GM18907 (cell line): Measurements from ENCODE around the gene DSCAM.

Experiments used
- ATAC-seq: cut with Tn5 transposase; IDR thresholded peaks from one replicate; pipeline ENCODE4 v1.9.1; 2021; ENCODE audit warnings: mild to moderate bottlenecking, moderate library complexity; ENCODE audit not compliant: unreplicated experiment

The DSCAM gene

GRCh38 chr21:40668555-40669275, 178.2 kb downstream of the DSCAM start:
- no peak for ATAC-seq

GRCh38 chr21:40667967-40668366, 179.0 kb downstream of the DSCAM start:
- ATAC-seq, result no peak

GRCh38 chr21:40662889-40663288, 184.1 kb downstream of the DSCAM start:
- no peak for ATAC-seq

GRCh38 chr21:40660461-40660860, 186.5 kb downstream of the DSCAM start:
- ATAC-seq, result no peak

- no peak for ATAC-seq
Measured at GRCh38 chr21:40658311-40658710, 188.6 kb downstream of the DSCAM start.

GRCh38 chr21:40652436-40652835, 194.5 kb downstream of the DSCAM start:
- ATAC-seq, result no peak

GRCh38 chr21:40647706-40648105, 199.3 kb downstream of the DSCAM start:
- ATAC-seq, result no peak

- ATAC-seq, result no peak
Measured at GRCh38 chr21:40646651-40647050, 200.3 kb downstream of the DSCAM start.

- ATAC-seq, result no peak
Measured at GRCh38 chr21:40641042-40641441, 205.9 kb downstream of the DSCAM start.

GRCh38 chr21:40640266-40640789, 206.6 kb downstream of the DSCAM start:
- ATAC-seq, result no peak

GRCh38 chr21:40639616-40640194, 207.3 kb downstream of the DSCAM start:
- no peak for ATAC-seq

- no peak for ATAC-seq
Measured at GRCh38 chr21:40638466-40639251, 208.3 kb downstream of the DSCAM start.

GRCh38 chr21:40636026-40636425, 210.9 kb downstream of the DSCAM start:
- no peak for ATAC-seq

GRCh38 chr21:40635391-40635790, 211.6 kb downstream of the DSCAM start:
- no peak for ATAC-seq

- ATAC-seq, result no peak
Measured at GRCh38 chr21:40634141-40634540, 212.8 kb downstream of the DSCAM start.

- ATAC-seq, result no peak
Measured at GRCh38 chr21:40633048-40633447, 213.9 kb downstream of the DSCAM start.

GRCh38 chr21:40631211-40631610, 215.7 kb downstream of the DSCAM start:
- ATAC-seq, result no peak

GRCh38 chr21:40625991-40626390, 221.0 kb downstream of the DSCAM start:
- ATAC-seq, result no peak

- ATAC-seq, result no peak
Measured at GRCh38 chr21:40623528-40623927, 223.4 kb downstream of the DSCAM start.

GRCh38 chr21:40622531-40622930, 224.4 kb downstream of the DSCAM start:
- ATAC-seq, result no peak

- ATAC-seq, result no peak
Measured at GRCh38 chr21:40620386-40621145, 226.4 kb downstream of the DSCAM start.
